Natural killer cell (primary cell): Measurements from ENCODE around the gene TLDC2. TPM values are rescaled to one million over a fixed set of nuclear protein-coding genes. Genes with fewer than 3 reads are reported as not detected.
"Not testable (repeated sequence)": the region's sequence is repeated elsewhere in the genome, so short reads cannot be mapped to it uniquely, and the experiment has no call there.

ENCODE experiments used
- ATAC-seq, 3 donors: fragments of 150-1000 bp in 2 of 3; fragments of 200-7000 bp in 1 of 3; cut with Tn5 transposase; 1 replicate in 1 of 3; 2 replicates in 2 of 3; pipeline ENCODE4 v1.10.0; 2021; ENCODE audit warnings: mild to moderate bottlenecking in 2 of 3, moderate library complexity in 2 of 3
- DNase-seq, 2 donors: peaks; one replicate each; pipeline versions ENCODE4 v3.0.0 to v3.0.0-alpha.2; 2013 to 2021; ENCODE audit warnings: mixed read lengths in 1 of 2
- H3K27ac ChIP-seq: one replicate; pipeline ENCODE4 v1.5.1; 2013; ENCODE audit warnings: mild to moderate bottlenecking, low read length
- H3K27me3 ChIP-seq: one replicate; pipeline ENCODE4 v1.6.1; 2013; ENCODE audit warnings: low read length; ENCODE audit not compliant: control insufficient read depth, insufficient read depth
- H3K36me3 ChIP-seq: one replicate; pipeline ENCODE4 v1.6.1; 2013; ENCODE audit warnings: low read length; ENCODE audit not compliant: control insufficient read depth, insufficient read depth
- H3K4me1 ChIP-seq: one replicate; pipeline ENCODE4 v1.6.1; 2013; ENCODE audit warnings: low read length; ENCODE audit not compliant: control insufficient read depth, insufficient read depth
- H3K4me3 ChIP-seq: one replicate; pipeline ENCODE4 v1.5.1; 2013; ENCODE audit warnings: low read length
- H3K9me3 ChIP-seq: one replicate; pipeline ENCODE4 v1.6.1; 2013; ENCODE audit warnings: low read length; ENCODE audit not compliant: control insufficient read depth, insufficient read depth
- H3K27ac Mint-ChIP-seq, 2 donors: one replicate each; pipeline ENCODE4 v1.8.0; 2022; ENCODE audit warnings: mild to moderate bottlenecking in 2 of 2, mixed read lengths in 2 of 2, moderate library complexity in 1 of 2
- H3K27me3 Mint-ChIP-seq, 2 donors: one replicate each; pipeline ENCODE4 v1.8.0; 2022; ENCODE audit warnings: low read depth in 2 of 2, mixed read lengths in 2 of 2
- H3K36me3 Mint-ChIP-seq: one replicate; pipeline ENCODE4 v1.8.0; 2022; ENCODE audit warnings: mixed read lengths
- H3K4me1 Mint-ChIP-seq, 2 donors: one replicate each; pipeline ENCODE4 v1.8.0; 2022; ENCODE audit warnings: mixed read lengths in 2 of 2
- H3K4me3 Mint-ChIP-seq: one replicate; pipeline ENCODE4 v1.8.0; 2022; ENCODE audit warnings: mild to moderate bottlenecking, moderate library complexity, mixed read lengths
- H3K9me3 Mint-ChIP-seq, 2 donors: one replicate each; pipeline ENCODE4 v1.8.0; 2022; ENCODE audit warnings: mixed read lengths in 2 of 2
- CTCF ChIP-seq: fragments of 200-600 bp; IDR thresholded peaks from one replicate; pipeline ENCODE4 v1.8.0; 2022; ENCODE audit warnings: antibody characterized with exemption
- WGBS: methylation state at CpG from one replicate; pipeline ENCODE4 v1.1.7; 2013; ENCODE audit warnings: missing lambda C conversion rate; ENCODE audit not compliant: insufficient coverage; 5-methylcytosine and 5-hydroxymethylcytosine counted together
- intact Hi-C: fragments of 100-400 bp; cut with micrococcal nuclease; formaldehyde crosslinking; loops from one replicate; pipeline ENCODE4 v1.14.2; 2022
- total RNA-seq, 4 donors: library from RNA; stranded (reverse); fragments of 120-200 nt in 1 of 4; gene quantifications; one replicate each; pipeline versions ENCODE4 v1.2.3 to v1.2.4, GENCODE V29; 2013 to 2022

The TLDC2 gene
- total RNA-seq, 3 donors from 2014 or later (not counting 1 experiment from before 2014, with no cell fraction given) = 1.4 TPM; not detected in 2

- H3K4me1 ChIP-seq = peaks cover 53% of the 10 kb centered on the region
These were observed 56.8 kb downstream of the TLDC2 start for GRCh38 chr20:36932476-36933426.

DNA sequence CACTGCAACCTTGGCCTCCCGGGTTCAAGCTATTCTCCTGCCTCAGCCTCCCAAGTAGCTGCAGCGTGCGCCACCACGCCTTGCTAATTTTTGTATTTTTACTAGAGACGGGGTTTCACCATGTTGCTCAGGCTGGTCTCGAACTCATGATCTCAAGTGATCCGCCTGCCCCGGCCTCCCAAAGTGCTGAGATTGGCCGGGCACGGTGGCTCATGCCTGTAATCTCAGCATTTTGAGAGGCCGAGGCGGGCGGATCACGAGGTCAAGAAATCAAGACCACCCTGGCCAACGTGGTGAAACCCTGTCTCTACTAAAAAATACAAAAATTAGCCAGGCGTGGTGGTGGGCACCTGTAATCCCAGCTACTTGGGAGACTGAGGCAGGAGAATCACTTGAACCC, 57.6 kb downstream of the TLDC2 start:
- WGBS = 96% methylated on average over 16 of the region's 16 CpGs
- not testable (repeated sequence) for H3K27me3 Mint-ChIP-seq, H3K27ac ChIP-seq, H3K27me3 ChIP-seq, H3K4me3 Mint-ChIP-seq, H3K4me3 ChIP-seq, H3K9me3 ChIP-seq, DNase-seq, H3K9me3 Mint-ChIP-seq, ATAC-seq
- intact Hi-C loops = loop anchor here (10.0 kb wide), 1 partner anchor 369 kb away; no protein-coding TSS in a partner anchor
- peaks cover 61% of the 10 kb centered on the region for H3K4me1 ChIP-seq
- Mint-ChIP-seq H3K36me3 (peaks cover 14% of the 10 kb centered on the region), H3K27ac (peak overlapping the region in 1 of 2 donors; percentile 90), H3K4me1 (peaks cover 48 to 51% of the 10 kb centered on the region in 2 donors)
- H3K36me3 ChIP-seq = peaks cover 80% of the 10 kb centered on the region

More at GRCh38 chr20:36932476-36933426, 56.8 kb downstream of the TLDC2 start:
- H3K4me3 Mint-ChIP-seq = no peak overlapping the region
- no peaks in the 10 kb centered on the region for H3K9me3 Mint-ChIP-seq
- no peaks in the 10 kb centered on the region for H3K9me3 ChIP-seq
- 88% methylated on average over 8 of the region's 11 CpGs for WGBS
- no peak for TF ChIP-seq CTCF
- peak overlapping the region; percentile 47 to 90 for H3K27ac Mint-ChIP-seq
- no peaks in the 10 kb centered on the region for H3K27me3 Mint-ChIP-seq
- peaks cover 80% of the 10 kb centered on the region for H3K36me3 ChIP-seq
- H3K27ac ChIP-seq = no peak overlapping the region
- H3K4me3 ChIP-seq = no peak overlapping the region
- peaks cover 48 to 51% of the 10 kb centered on the region in 2 donors for H3K4me1 Mint-ChIP-seq
- intact Hi-C loops = loop anchor here (10.0 kb wide), 1 partner anchor 368 kb away; no protein-coding TSS in a partner anchor
- peaks cover 14% of the 10 kb centered on the region for H3K36me3 Mint-ChIP-seq
- no peak for ATAC-seq
- H3K27me3 ChIP-seq = no peaks in the 10 kb centered on the region
- DNase-seq = no peak

DNA sequence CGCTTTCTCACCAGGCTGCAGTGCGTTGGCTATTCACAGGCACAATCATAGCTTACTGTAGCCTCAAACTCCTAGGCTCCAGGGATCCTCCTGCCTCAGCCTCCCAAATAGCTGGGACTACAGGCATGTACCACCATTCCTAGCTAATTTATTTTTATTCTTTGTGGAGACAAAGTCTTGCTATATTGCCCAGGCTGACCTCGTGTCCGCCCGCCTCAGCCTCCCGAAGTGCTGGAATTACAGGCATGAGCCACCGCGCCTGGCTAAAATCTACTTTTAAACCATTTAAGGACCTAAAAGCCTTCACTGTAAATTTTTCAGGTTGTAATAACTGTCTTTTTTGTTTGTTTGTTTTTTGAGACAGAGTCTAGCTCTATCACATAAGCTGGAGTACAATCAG, 60.4 kb downstream of the TLDC2 start:
- Histone ChIP-seq H3K4me3 (no peak overlapping the region), H3K27me3 (no peaks in the 10 kb centered on the region), H3K27ac (no peak overlapping the region), H3K4me1 (peaks cover 59% of the 10 kb centered on the region), H3K9me3 (no peaks in the 10 kb centered on the region), H3K36me3 (peaks cover 74% of the 10 kb centered on the region)
- intact Hi-C loops = loop anchor here (10.0 kb wide), 1 partner anchor 372 kb away; no protein-coding TSS in a partner anchor
- DNase-seq (no peak), ATAC-seq (no peak)
- H3K4me3 Mint-ChIP-seq = no peak overlapping the region
- H3K27me3 Mint-ChIP-seq = no peaks in the 10 kb centered on the region
- H3K36me3 Mint-ChIP-seq = peaks cover 7% of the 10 kb centered on the region
- H3K27ac Mint-ChIP-seq = peak overlapping the region; percentile 66 to 88
- no peaks in the 10 kb centered on the region for H3K9me3 Mint-ChIP-seq
- 97% methylated on average over 8 of the region's 8 CpGs for WGBS
- TF ChIP-seq CTCF = no peak
- H3K4me1 Mint-ChIP-seq = peaks cover 49 to 53% of the 10 kb centered on the region in 2 donors

- not testable (repeated sequence) for H3K9me3 Mint-ChIP-seq, DNase-seq, H3K27me3 ChIP-seq, ATAC-seq, H3K36me3 Mint-ChIP-seq, H3K27me3 Mint-ChIP-seq, H3K9me3 ChIP-seq, H3K4me3 ChIP-seq, H3K27ac ChIP-seq
- peaks cover 56% of the 10 kb centered on the region for H3K4me1 ChIP-seq
- Mint-ChIP-seq H3K4me1 (peaks cover 49 to 55% of the 10 kb centered on the region in 2 donors), H3K4me3 (peak overlapping the region; percentile 70), H3K27ac (peak overlapping the region; percentile 66 to 88)
- intact Hi-C loops = loop anchor here (10.0 kb wide), 1 partner anchor 372 kb away; no protein-coding TSS in a partner anchor
- H3K36me3 ChIP-seq = peaks cover 76% of the 10 kb centered on the region
- WGBS = 88% methylated on average over 8 of the region's 9 CpGs
These were observed 60.9 kb downstream of the TLDC2 start for GRCh38 chr20:36936761-36937401.
